ENCODE measurements around the gene MPO.

MPO gene

DNA sequence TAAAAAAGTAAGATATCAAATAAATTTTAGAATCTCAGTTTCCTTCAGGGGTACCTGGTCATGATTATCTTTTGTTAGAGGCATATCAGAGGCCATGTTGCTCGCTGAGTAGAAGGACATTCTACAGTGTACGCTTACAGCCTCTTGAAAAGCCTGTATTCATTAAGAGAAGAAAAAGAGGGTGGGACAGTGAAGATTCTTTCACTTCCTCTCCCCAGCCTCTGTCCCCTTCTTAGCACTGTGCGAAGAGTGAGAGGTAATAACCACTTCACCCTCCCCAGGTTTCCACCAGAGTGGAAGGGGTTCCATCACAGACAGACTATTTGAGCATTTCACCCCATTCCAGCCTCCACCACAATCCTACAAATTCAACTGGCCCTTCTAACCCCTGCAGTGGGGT is 47.2 kb downstream of the MPO start:
- peak; percentile 67 for DNase-seq (ENCODE audit: extremely low spot score)
- no peak for TF ChIP-seq CTCF (IDR thresholded peaks at IDR 0.05; ENCODE audit: control extremely low read depth, extremely low read depth, low read depth, missing control alignments)
- CTCF ChIA-PET = interaction anchor here (1.6 to 8.6 kb wide), 2 partner anchors 15 to 21 kb away, joined by 4 to 77 read pairs; no protein-coding TSS in a partner anchor
- POLR2A ChIA-PET = no interaction called here

- TF ChIP-seq CTCF (IDR thresholded peaks at IDR 0.05; ENCODE audit: control extremely low read depth, extremely low read depth, low read depth, missing control alignments) = no peak
- peak; percentile 76 for DNase-seq (ENCODE audit: extremely low spot score)
- ChIA-PET POLR2A (no interaction called here), CTCF (interaction anchor here (0.9 to 8.6 kb wide), 5 partner anchors 12 to 215 kb away, joined by 4 to 77 read pairs (median 6); partner anchors contain the start of gene MKS1)
Observed at GRCh38 chr17:58232707-58233156, 48.0 kb downstream of the MPO start.

GRCh38 chr17:58231641-58232040 is 49.1 kb downstream of the MPO start:
- ChIA-PET POLR2A (no interaction called here), CTCF (interaction anchor here (1.1 to 8.6 kb wide), 6 partner anchors 13 to 72 kb away, joined by 3 to 77 read pairs (median 7); partner anchors contain the start of gene MKS1)
- DNase-seq (ENCODE audit: extremely low spot score) = no peak

GRCh38 chr17:58229881-58230280 is 50.9 kb downstream of the MPO start:
- no peak for TF ChIP-seq CTCF (IDR thresholded peaks at IDR 0.05; ENCODE audit: control extremely low read depth, extremely low read depth, low read depth, missing control alignments)
- CTCF ChIA-PET = interaction anchor here (0.9 to 8.6 kb wide), 7 partner anchors 8 to 30 kb away, joined by 3 to 77 read pairs (median 10); partner anchors contain the start of genes LPO and MKS1
- POLR2A ChIA-PET = no interaction called here
- no peak for DNase-seq (ENCODE audit: extremely low spot score)

More at GRCh38 chr17:58231641-58232040, 49.1 kb downstream of the MPO start:
- TF ChIP-seq CTCF (IDR thresholded peaks at IDR 0.05; ENCODE audit: control extremely low read depth, extremely low read depth, low read depth, missing control alignments) = no peak

- no peak for TF ChIP-seq CTCF (IDR thresholded peaks at IDR 0.05; ENCODE audit: control extremely low read depth, extremely low read depth, low read depth, missing control alignments)
- ChIA-PET CTCF (interaction anchor here (0.9 to 8.6 kb wide), 7 partner anchors 9 to 188 kb away, joined by 3 to 77 read pairs (median 6); partner anchors contain the start of genes LPO, MKS1 and RNF43), POLR2A (interaction anchor here (0.6 kb wide), 1 partner anchor 17 kb away, joined by 5 read pairs; no protein-coding TSS in a partner anchor)
- DNase-seq (ENCODE audit: extremely low spot score) = no peak
Observed at GRCh38 chr17:58229384-58229783, 51.4 kb downstream of the MPO start.

- no peak for DNase-seq (ENCODE audit: extremely low spot score)
- ChIA-PET POLR2A (interaction anchor here (0.6 kb wide), 1 partner anchor 17 kb away, joined by 5 read pairs; no protein-coding TSS in a partner anchor), CTCF (interaction anchor here (1.0 to 8.6 kb wide), 7 partner anchors 10 to 189 kb away, joined by 4 to 77 read pairs (median 6); partner anchors contain the start of genes LPO, MKS1 and RNF43)
- TF ChIP-seq CTCF (IDR thresholded peaks at IDR 0.05; ENCODE audit: control extremely low read depth, extremely low read depth, low read depth, missing control alignments) = no peak
Observed at GRCh38 chr17:58228679-58229078, 52.1 kb downstream of the MPO start.
